OCI-LY1 (cell line): ENCODE measurements around the gene ZNF521.
A peak's percentile ranks its signal among the peaks of the same experiment; 100 is the strongest.

ENCODE experiments used
- H2AFZ ChIP-seq: fragments of 200-600 bp; sonication (generic), shearing (Covaris generic); 2 replicates; pipeline ENCODE4 v1.6.0; 2014; ENCODE audit warnings: antibody characterized with exemption, mild to moderate bottlenecking, low read length
- H3F3A ChIP-seq: fragments of 200-600 bp; sonication (generic), shearing (Covaris generic); 2 replicates; pipeline ENCODE4 v1.6.0; 2014; ENCODE audit warnings: mild to moderate bottlenecking, antibody characterized with exemption, low read length, moderate library complexity; ENCODE audit not compliant: insufficient read depth
- H3K27ac ChIP-seq: fragments of 200-600 bp; sonication (generic); 2 replicates; pipeline ENCODE4 v1.5.1; 2014; ENCODE audit warnings: low read length, mixed run types, mild to moderate bottlenecking, low read depth; ENCODE audit not compliant: poor library complexity, severe bottlenecking
- H3K27me3 ChIP-seq: fragments of 200-600 bp; sonication (generic); 2 replicates; pipeline ENCODE4 v1.6.0; 2014; ENCODE audit warnings: antibody characterized with exemption, mild to moderate bottlenecking, low read length, moderate library complexity; ENCODE audit not compliant: insufficient read depth
- H3K36me3 ChIP-seq: fragments of 200-600 bp; sonication (generic); 2 replicates; pipeline ENCODE4 v1.6.1; 2014; ENCODE audit warnings: mild to moderate bottlenecking, antibody characterized with exemption, low read length, moderate library complexity, mixed read lengths; ENCODE audit not compliant: insufficient read depth
- H3K4me1 ChIP-seq: fragments of 200-600 bp; sonication (generic); 2 replicates; pipeline ENCODE4 v1.5.1; 2014; ENCODE audit warnings: mild to moderate bottlenecking, low read length, moderate library complexity; ENCODE audit not compliant: insufficient read depth, severe bottlenecking
- H3K4me2 ChIP-seq: fragments of 200-600 bp; sonication (generic), shearing (Covaris generic); 2 replicates; pipeline ENCODE4 v1.6.1; 2014; ENCODE audit warnings: low read length
- H3K4me3 ChIP-seq: fragments of 200-600 bp; sonication (generic); 2 replicates; pipeline ENCODE4 v1.5.1; 2014; ENCODE audit warnings: low read length, low read depth, mild to moderate bottlenecking, mixed read lengths; ENCODE audit not compliant: poor library complexity, severe bottlenecking
- H3K79me2 ChIP-seq: fragments of 200-600 bp; shearing (Covaris generic); 2 replicates; pipeline ENCODE4 v1.6.1; 2016; ENCODE audit warnings: mixed run types, low read length, mixed read lengths; ENCODE audit not compliant: insufficient read depth
- H3K9ac ChIP-seq: fragments of 200-600 bp; sonication (generic), shearing (Covaris generic); 2 replicates; pipeline ENCODE4 v1.6.1; 2014; ENCODE audit warnings: mild to moderate bottlenecking, low read length, mixed read lengths
- H3K9me2 ChIP-seq: fragments of 200-600 bp; sonication (generic), shearing (Covaris generic); 2 replicates; pipeline ENCODE4 v1.6.1; 2014; ENCODE audit warnings: low read depth, mild to moderate bottlenecking, low read length, mixed read lengths
- H3K9me3 ChIP-seq: fragments of 200-600 bp; shearing (Covaris generic); 2 replicates; pipeline ENCODE4 v1.6.1; 2014; ENCODE audit warnings: low read length, mixed read lengths
- H4K20me1 ChIP-seq: fragments of 200-600 bp; sonication (generic), shearing (Covaris generic); 2 replicates; pipeline ENCODE4 v1.6.0; 2016; ENCODE audit warnings: mild to moderate bottlenecking, low read length; ENCODE audit not compliant: insufficient read depth
- CTCF ChIP-seq: fragments of 200-600 bp; sonication (generic), shearing (Covaris generic); IDR thresholded peaks from 2 replicates; pipeline ENCODE4 v1.5.1; 2017; ENCODE audit warnings: mild to moderate bottlenecking, antibody characterized with exemption, low read length, moderate library complexity, mixed read lengths
- EZH2 ChIP-seq: fragments of 200-600 bp; sonication (generic), shearing (Covaris generic); IDR thresholded peaks from 2 replicates; pipeline ENCODE4 v1.8.0; 2017; ENCODE audit warnings: borderline replicate concordance, mixed run types, mild to moderate bottlenecking, antibody characterized with exemption, low read length, moderate library complexity, mixed read lengths

The ZNF521 gene

GRCh38 chr18:25061395-25061794 is 290.6 kb downstream of the ZNF521 start:
- Histone ChIP-seq H3K4me2 (no peak overlapping the region), H3K9me3 (no peaks in the 10 kb centered on the region), H3F3A (no peaks in the 10 kb centered on the region), H3K36me3 (no peaks in the 10 kb centered on the region), H3K4me1 (peaks cover 9% of the 10 kb centered on the region), H2AFZ (no peak overlapping the region), H3K9me2 (no peaks in the 10 kb centered on the region), H4K20me1 (no peaks in the 10 kb centered on the region), H3K27me3 (no peaks in the 10 kb centered on the region), H3K9ac (no peak overlapping the region), H3K79me2 (no peaks in the 10 kb centered on the region), H3K27ac (no peak overlapping the region), H3K4me3 (no peak overlapping the region)
- no peak for TF ChIP-seq CTCF

GRCh38 chr18:25058521-25058920 is 293.4 kb downstream of the ZNF521 start:
- peaks cover 9% of the 10 kb centered on the region for H3K4me1 ChIP-seq
- H3K27me3 ChIP-seq: no peaks in the 10 kb centered on the region
- peak overlapping the region; percentile 4; the same call in 1 of the 2 replicates for H3K4me2 ChIP-seq

GRCh38 chr18:25057491-25058050 is 294.4 kb downstream of the ZNF521 start:
- no peaks in the 10 kb centered on the region for H3K27me3 ChIP-seq
- H3K4me2 ChIP-seq: no peak overlapping the region

More at GRCh38 chr18:25058521-25058920, 293.4 kb downstream of the ZNF521 start:
- Histone ChIP-seq H4K20me1 (no peaks in the 10 kb centered on the region), H3K79me2 (no peaks in the 10 kb centered on the region), H3K36me3 (no peaks in the 10 kb centered on the region), H3K9me2 (no peaks in the 10 kb centered on the region), H3F3A (no peaks in the 10 kb centered on the region), H2AFZ (no peak overlapping the region), H3K9ac (no peak overlapping the region), H3K9me3 (no peaks in the 10 kb centered on the region), H3K4me3 (no peak overlapping the region), H3K27ac (no peak overlapping the region)
- no peak for TF ChIP-seq CTCF
- no peak for TF ChIP-seq EZH2

More at GRCh38 chr18:25057491-25058050, 294.4 kb downstream of the ZNF521 start:
- no peak overlapping the region for H3K27ac ChIP-seq
- H3K36me3 ChIP-seq: no peaks in the 10 kb centered on the region
- peaks cover 9% of the 10 kb centered on the region for H3K4me1 ChIP-seq
- no peaks in the 10 kb centered on the region for H3K9me2 ChIP-seq
- no peaks in the 10 kb centered on the region for H3K9me3 ChIP-seq
- no peak overlapping the region for H3K9ac ChIP-seq
- H3F3A ChIP-seq: no peaks in the 10 kb centered on the region
- no peaks in the 10 kb centered on the region for H4K20me1 ChIP-seq
- TF ChIP-seq EZH2: no peak
- no peak for TF ChIP-seq CTCF
- no peaks in the 10 kb centered on the region for H3K79me2 ChIP-seq
- no peak overlapping the region for H2AFZ ChIP-seq
- H3K4me3 ChIP-seq: no peak overlapping the region
